Measurements from ENCODE around the gene ALX4. TPM values are rescaled to one million over a fixed set of nuclear protein-coding genes. Genes with fewer than 3 reads are reported as not detected.
A peak's percentile ranks its signal among the peaks of the same experiment; 100 is the strongest.

ALX4 gene
- total and polyA plus RNA-seq, 9 of the 15 experiments (the other 6 are each of a cell fraction or from before 2014, with no cell fraction given) = 0.07 to 1.2 (median 0.33) TPM

DNA sequence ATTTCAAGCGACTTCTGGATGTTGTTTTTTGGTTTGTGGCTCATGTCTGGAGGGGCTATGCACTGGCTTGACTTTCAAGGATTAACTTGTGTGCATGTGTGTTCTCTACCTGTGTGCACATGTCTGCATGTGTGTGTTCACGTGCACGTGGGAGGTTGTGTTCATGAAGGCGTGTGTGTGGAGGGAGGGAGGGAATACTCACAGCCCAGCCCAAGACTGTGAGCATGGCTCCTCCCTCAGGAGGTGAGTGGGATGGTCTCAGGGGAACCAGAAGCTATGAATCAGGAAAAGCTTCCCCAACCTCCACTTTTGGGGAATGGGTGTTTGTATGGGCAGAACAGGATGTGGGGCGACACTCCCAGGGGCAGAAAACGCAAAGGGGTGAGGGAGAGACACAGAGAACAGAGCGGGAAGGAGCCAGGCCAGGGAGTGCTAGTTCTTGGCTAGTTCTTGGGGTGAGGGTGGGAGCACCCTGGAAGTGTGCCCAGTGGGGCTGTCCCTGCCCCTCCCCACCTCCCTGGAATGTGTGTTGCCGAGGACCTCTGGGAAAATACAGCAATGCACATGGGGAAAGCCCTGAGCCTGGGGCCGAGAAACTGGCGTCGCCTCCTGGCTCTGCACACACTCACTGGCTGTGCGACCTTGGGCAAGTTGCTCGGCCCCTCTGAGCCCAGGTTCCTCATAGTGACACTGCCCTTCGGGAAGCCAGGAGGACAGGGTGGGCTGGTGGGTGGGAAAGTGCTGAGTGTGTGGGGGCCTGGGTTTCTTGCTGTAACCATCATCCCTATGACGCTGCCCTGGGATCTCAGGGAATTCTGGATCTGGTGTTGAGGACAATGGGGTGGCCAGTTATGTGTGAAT, 16.9 kb upstream of the ALX4 start (continued):
- TF ChIP-seq HSF4 (CRISPR knock-in tag; IDR thresholded peaks at IDR 0.05; ENCODE audit: borderline replicate concordance) = no peak
- TF ChIP-seq YBX1 (IDR thresholded peaks at IDR 0.05) = no peak
- no peak for TF ChIP-seq NR2C1 (IDR thresholded peaks at IDR 0.05)
- TF ChIP-seq NR2C1 (tag; IDR thresholded peaks at IDR 0.05) = no peak
- TF ChIP-seq TEAD1 (CRISPR knock-in tag; IDR thresholded peaks at IDR 0.05) = no peak
- no peak for TF ChIP-seq SPI1 (IDR thresholded peaks at IDR 0.05; ENCODE audit: borderline replicate concordance, low read depth, low read length)
- TF ChIP-seq USF1 (CRISPR knock-in tag; IDR thresholded peaks at IDR 0.05) = peak; percentile 33; the same call in 1 of the 2 replicates
- TF ChIP-seq CBX3 (IDR thresholded peaks at IDR 0.05; ENCODE audit: borderline replicate concordance in 1 of 2, low read length in 2 of 2) = no peak
- no peak for TF ChIP-seq RUNX1 (IDR thresholded peaks at IDR 0.05; ENCODE audit: low read depth)
- no peak for TF ChIP-seq AFF1 (IDR thresholded peaks at IDR 0.05; ENCODE audit: low read depth in 1 of 2, partially characterized antibody in 2 of 2)
